Trophoblast cell (in vitro differentiated cells and primary cell): ENCODE measurements around the gene TK2. TPM values are rescaled to one million over a fixed set of nuclear protein-coding genes. Genes with fewer than 3 reads are reported as not detected.
"Not testable (repeated sequence)": the region's sequence is repeated elsewhere in the genome, so short reads cannot be mapped to it uniquely, and the experiment has no call there.

Source experiments
- DNase-seq, 2 donors: peaks; one replicate each; pipeline ENCODE4 v3.0.0-alpha.2; 2016
- H2AFZ ChIP-seq: 2 replicates; pipeline ENCODE4 v1.6.1; 2013; ENCODE audit warnings: low read length, moderate library complexity, mild to moderate bottlenecking; ENCODE audit not compliant: insufficient read depth, poor library complexity
- H2AK5ac ChIP-seq: 2 replicates; pipeline ENCODE4 v1.6.1; 2013; ENCODE audit warnings: mild to moderate bottlenecking, low read length
- H2BK120ac ChIP-seq: 2 replicates; pipeline ENCODE4 v1.6.1; 2013; ENCODE audit warnings: low read length, mild to moderate bottlenecking, moderate library complexity; ENCODE audit not compliant: insufficient read depth, poor library complexity
- H2BK12ac ChIP-seq: 2 replicates; pipeline ENCODE4 v1.6.1; 2013; ENCODE audit warnings: mild to moderate bottlenecking, low read length, moderate library complexity
- H2BK5ac ChIP-seq: 2 replicates; pipeline ENCODE4 v1.6.1; 2013; ENCODE audit warnings: low read length, low read depth, moderate library complexity, mild to moderate bottlenecking; ENCODE audit not compliant: poor library complexity
- H3K14ac ChIP-seq: 2 replicates; pipeline ENCODE4 v1.6.1; 2013; ENCODE audit warnings: mild to moderate bottlenecking, low read length
- H3K18ac ChIP-seq: 2 replicates; pipeline ENCODE4 v1.6.1; 2013; ENCODE audit warnings: mild to moderate bottlenecking, low read length
- H3K23ac ChIP-seq: 2 replicates; pipeline ENCODE4 v1.6.1; 2013; ENCODE audit warnings: low read length
- H3K27ac ChIP-seq: 2 replicates; pipeline ENCODE4 v1.5.1; 2013; ENCODE audit warnings: low read depth, mild to moderate bottlenecking, inconsistent platforms, low read length, moderate library complexity
- H3K27me3 ChIP-seq: 2 replicates; pipeline ENCODE4 v1.6.1; 2013; ENCODE audit warnings: inconsistent platforms, mild to moderate bottlenecking, low read length, moderate library complexity; ENCODE audit not compliant: insufficient read depth
- H3K36me3 ChIP-seq, 2 experiments: 1 replicate in 1 of 2; 2 replicates in 1 of 2; pipeline ENCODE4 v1.6.1; 2013; ENCODE audit warnings: low read length in 2 of 2, mild to moderate bottlenecking in 2 of 2, moderate library complexity in 1 of 2; ENCODE audit not compliant: insufficient read depth in 2 of 2, control insufficient read depth in 1 of 2
- H3K4ac ChIP-seq: 2 replicates; pipeline ENCODE4 v1.6.1; 2013; ENCODE audit warnings: low read depth, mild to moderate bottlenecking, low read length, moderate library complexity
- H3K4me1 ChIP-seq, 2 experiments: 1 replicate in 1 of 2; 2 replicates in 1 of 2; pipeline ENCODE4 v1.6.1; 2013; ENCODE audit warnings: low read length in 2 of 2, mild to moderate bottlenecking in 2 of 2, moderate library complexity in 1 of 2; ENCODE audit not compliant: insufficient read depth in 2 of 2, control insufficient read depth in 1 of 2
- H3K4me2 ChIP-seq: 2 replicates; pipeline ENCODE4 v1.6.1; 2013; ENCODE audit warnings: inconsistent platforms, mild to moderate bottlenecking, low read length, moderate library complexity
- H3K4me3 ChIP-seq: 2 replicates; pipeline ENCODE4 v1.5.1; 2013; ENCODE audit warnings: mild to moderate bottlenecking, low read depth, low read length, inconsistent platforms
- H3K79me1 ChIP-seq: one replicate; pipeline ENCODE4 v1.6.1; 2013; ENCODE audit warnings: low read length
- H3K79me2 ChIP-seq: 2 replicates; pipeline ENCODE4 v1.6.1; 2013; ENCODE audit warnings: low read length, mild to moderate bottlenecking; ENCODE audit not compliant: control insufficient read depth, insufficient read depth, poor library complexity
- H3K9ac ChIP-seq: 2 replicates; pipeline ENCODE4 v1.6.1; 2013; ENCODE audit warnings: mild to moderate bottlenecking, low read length
- H3K9me3 ChIP-seq: 2 replicates; pipeline ENCODE4 v1.6.1; 2013; ENCODE audit warnings: low read depth, mild to moderate bottlenecking, control low read depth, inconsistent platforms, low read length; ENCODE audit not compliant: insufficient read depth
- H4K12ac ChIP-seq: 2 replicates; pipeline ENCODE4 v1.6.1; 2013; ENCODE audit warnings: low read depth, mild to moderate bottlenecking, low read length, moderate library complexity
- H4K8ac ChIP-seq: 2 replicates; pipeline ENCODE4 v1.6.1; 2013; ENCODE audit warnings: low read depth, mild to moderate bottlenecking, low read length, moderate library complexity
- H4K91ac ChIP-seq: one replicate; pipeline ENCODE4 v1.6.1; 2013; ENCODE audit warnings: low read depth, mild to moderate bottlenecking, low read length, moderate library complexity
- WGBS: extraction: QIAGEN DNeasy Blood & Tissue Kit; methylation state at CpG from one replicate; pipeline ENCODE4 v1.1.7; 2013; ENCODE audit warnings: missing lambda C conversion rate; ENCODE audit not compliant: insufficient read length, insufficient coverage; ENCODE audit errors: extremely low coverage; 5-methylcytosine and 5-hydroxymethylcytosine counted together
- polyA plus RNA-seq: library from polyadenylated mRNA; stranded (reverse); fragments of 200-250 nt; gene quantifications from 2 replicates; pipeline ENCODE4 v1.2.3, GENCODE V29; 2013

Gene TK2
- 3.4 and 3.7 TPM in 2 replicates for polyA plus RNA-seq

- Histone ChIP-seq H3K79me1 (peaks cover 19% of the 10 kb centered on the region), H3K18ac (peak within 1 kb of the TSS; percentile 90), H2BK5ac (peak within 1 kb of the TSS; percentile 77), H2AK5ac (peak within 1 kb of the TSS; percentile 66), H2BK120ac (peak within 1 kb of the TSS; percentile 62), H4K91ac (peak within 1 kb of the TSS; percentile 96), H3K27ac (peak within 1 kb of the TSS; percentile 23), H3K4me3 (peak within 1 kb of the TSS; percentile 72), H3K36me3 (no peaks in the 10 kb centered on the region), H2AFZ (peak within 1 kb of the TSS; percentile 93), H3K4ac (peak within 1 kb of the TSS; percentile 16), H3K27me3 (no peaks in the 10 kb centered on the region), H3K9ac (peak within 1 kb of the TSS; percentile 89), H3K23ac (no peak within 1 kb of the TSS), H3K4me2 (peak within 1 kb of the TSS; percentile 62), H3K9me3 (peaks cover 3% of the 10 kb centered on the region), H4K8ac (peak within 1 kb of the TSS; percentile 86), H3K4me1 (peaks cover 14 to 17% of the 10 kb centered on the region in 2 experiments), H3K14ac (peak within 1 kb of the TSS; percentile 95), H4K12ac (peak within 1 kb of the TSS; percentile 90), H2BK12ac (peak within 1 kb of the TSS; percentile 40), H3K79me2 (peaks cover 14% of the 10 kb centered on the region)
- no CpG with 5 or more reads among the region's 80 CpGs for WGBS
- peak; percentile 47 to 71 for DNase-seq
These were observed at the start of gene TK2 for GRCh38 chr16:66549284-66550131. Gene TK2 (minus strand): TSS chr16:66550122. CDS start chr16:66550061, 61 bp downstream.

GRCh38 chr16:66598111-66598510 lies 48.2 kb upstream of the TK2 start:
- Histone ChIP-seq H3K23ac (no peak overlapping the region), H3K4me1 (no peaks in the 10 kb centered on the region), H2AK5ac (no peak overlapping the region), H3K14ac (no peak overlapping the region), H3K9me3 (no peaks in the 10 kb centered on the region), H2BK12ac (no peak overlapping the region), H3K9ac (no peak overlapping the region), H2BK120ac (no peak overlapping the region), H3K79me1 (no peaks in the 10 kb centered on the region), H3K4ac (no peak overlapping the region), H3K4me3 (no peak overlapping the region), H3K27me3 (no peaks in the 10 kb centered on the region), H3K79me2 (no peaks in the 10 kb centered on the region), H3K27ac (no peak overlapping the region), H3K4me2 (no peak overlapping the region), H2AFZ (no peak overlapping the region), H4K8ac (no peak overlapping the region), H4K12ac (no peak overlapping the region), H3K36me3 (no peaks in the 10 kb centered on the region), H4K91ac (no peak overlapping the region), H2BK5ac (no peak overlapping the region), H3K18ac (no peak overlapping the region)
- peak in 1 of 2 donors; percentile 62 for DNase-seq
- no CpG with 5 or more reads among the region's 3 CpGs for WGBS

GRCh38 chr16:66596986-66597848 lies 47.3 kb upstream of the TK2 start:
- H3K36me3 ChIP-seq: no peaks in the 10 kb centered on the region
- no peak overlapping the region for H3K27ac ChIP-seq
- no peak overlapping the region for H2AFZ ChIP-seq
- H3K23ac ChIP-seq: no peak overlapping the region
- DNase-seq: no peak
- no peak overlapping the region for H2BK5ac ChIP-seq
- H2BK12ac ChIP-seq: no peak overlapping the region
- H3K79me1 ChIP-seq: no peaks in the 10 kb centered on the region
- no peak overlapping the region for H4K91ac ChIP-seq
- H4K12ac ChIP-seq: no peak overlapping the region
- H3K18ac ChIP-seq: no peak overlapping the region
- H4K8ac ChIP-seq: no peak overlapping the region
- H3K4me1 ChIP-seq: no peaks in the 10 kb centered on the region
- WGBS: no CpG with 5 or more reads among the region's 5 CpGs
- no peak overlapping the region for H3K4me2 ChIP-seq
- H3K9ac ChIP-seq: no peak overlapping the region
- H3K9me3 ChIP-seq: no peaks in the 10 kb centered on the region
- no peak overlapping the region for H2BK120ac ChIP-seq
- H3K79me2 ChIP-seq: no peaks in the 10 kb centered on the region
- no peak overlapping the region for H3K4ac ChIP-seq
- no peaks in the 10 kb centered on the region for H3K27me3 ChIP-seq
- no peak overlapping the region for H3K4me3 ChIP-seq
- no peak overlapping the region for H3K14ac ChIP-seq
- H2AK5ac ChIP-seq: no peak overlapping the region

- not testable (repeated sequence) for H4K8ac ChIP-seq, H2BK5ac ChIP-seq, H3K4me2 ChIP-seq, H2BK120ac ChIP-seq, H3K14ac ChIP-seq, H3K27me3 ChIP-seq, H3K4me3 ChIP-seq, H3K79me1 ChIP-seq, H3K4ac ChIP-seq, H3K9me3 ChIP-seq, H4K12ac ChIP-seq, H3K18ac ChIP-seq, H3K36me3 ChIP-seq, H2BK12ac ChIP-seq, DNase-seq, H3K4me1 ChIP-seq, H2AFZ ChIP-seq, H3K27ac ChIP-seq, H3K23ac ChIP-seq, H3K9ac ChIP-seq, H2AK5ac ChIP-seq, H3K79me2 ChIP-seq, H4K91ac ChIP-seq
- no CpG with 5 or more reads among the region's 4 CpGs for WGBS
These were observed 46.6 kb upstream of the TK2 start for GRCh38 chr16:66596559-66596958.
